GM12878 (cell line): ENCODE measurements around the gene IRX4. TPM values are rescaled to one million over a fixed set of nuclear protein-coding genes. Genes with fewer than 3 reads are reported as not detected.

ENCODE experiments used
- ATAC-seq: fragments of 200-7000 bp; cut with Tn5 transposase; 3 replicates; pipeline ENCODE4 v1.9.1; 2020; ENCODE audit warnings: mild to moderate bottlenecking, moderate library complexity
- BruUV-seq: library from RNA; stranded (reverse); fragments of 400-500 nt; replicated peaks from 2 replicates; lab custom pipeline; 2021; lab: Mats Ljungman, UMichigan
- CTCF ChIA-PET: fragments of 300-600 bp; sonication (Branson Sonifier 250); formaldehyde crosslinking; extraction: SDS; loops from one replicate; lab custom pipeline; 2021; ENCODE audit warnings: inconsistent platforms; lab: Yijun Ruan, JAX
- POLR2A ChIA-PET: fragments of 350-600 bp; formaldehyde crosslinking; extraction: SDS; loops from one replicate; lab custom pipeline; 2021; ENCODE audit warnings: inconsistent platforms; lab: Charles Lee
- RAD21 ChIA-PET: fragments of 300-600 bp; sonication (Branson Sonifier 250); formaldehyde crosslinking; loops from one replicate; lab custom pipeline; 2023; ENCODE audit warnings: antibody characterized with exemption; ENCODE audit not compliant: unreplicated experiment; lab: Charles Lee
- SMC1A ChIA-PET: fragments of 300-600 bp; sonication (Branson Sonifier 250); formaldehyde crosslinking; loops from one replicate; lab custom pipeline; 2023; ENCODE audit not compliant: unreplicated experiment, uncharacterized antibody; lab: Charles Lee
- DNase-seq: peaks from one replicate; pipeline ENCODE4 v3.0.0-alpha.2; 2011; ENCODE audit warnings: low read depth, low spot score
- FAIRE-seq: peaks from 3 replicates; lab custom pipeline; 2011; peaks lifted over from hg19 to GRCh38; lab: Jason Lieb, UNC
- H2AFZ ChIP-seq: 2 replicates; pipeline ENCODE4 v1.6.0; 2011; ENCODE audit warnings: low read depth, low read length, control low read depth; ENCODE audit not compliant: control insufficient read depth
- H3K27ac ChIP-seq: 2 replicates; pipeline ENCODE4 v1.5.1; 2011; ENCODE audit warnings: control low read depth; ENCODE audit not compliant: control insufficient read depth, insufficient read depth
- H3K27me3 ChIP-seq, 2 experiments: replicated peaks in 1 of 2; 2 replicates each; pipeline versions ENCODE4 v1.6.0 to v1.6.1; 2011; ENCODE audit warnings: low read length in 1 of 2; ENCODE audit not compliant: control insufficient read depth in 2 of 2, insufficient read depth in 2 of 2
- H3K36me3 ChIP-seq, 2 experiments: 2 replicates each; pipeline ENCODE4 v1.5.1; 2011; ENCODE audit warnings: low read length in 1 of 2; ENCODE audit not compliant: control insufficient read depth in 2 of 2, insufficient read depth in 2 of 2
- H3K4me1 ChIP-seq: 2 replicates; pipeline ENCODE4 v1.6.1; 2011; ENCODE audit warnings: mild to moderate bottlenecking, low read length, moderate library complexity, mixed read lengths; ENCODE audit not compliant: control insufficient read depth, insufficient read depth
- H3K4me2 ChIP-seq: 2 replicates; pipeline ENCODE4 v1.6.0; 2011; ENCODE audit warnings: control low read depth; ENCODE audit not compliant: control insufficient read depth, insufficient read depth
- H3K4me3 ChIP-seq: fragments of 200-600 bp; sonication (generic); 2 replicates; pipeline ENCODE4 v1.5.1; 2016
- H3K79me2 ChIP-seq: 2 replicates; pipeline ENCODE4 v1.6.0; 2011; ENCODE audit warnings: low read length; ENCODE audit not compliant: control insufficient read depth, insufficient read depth
- H3K9ac ChIP-seq: 2 replicates; pipeline ENCODE4 v1.8.0; 2011; ENCODE audit warnings: low read length, control low read depth, mixed read lengths; ENCODE audit not compliant: control insufficient read depth, insufficient read depth
- H3K9me3 ChIP-seq: replicated peaks from 3 replicates; pipeline ENCODE4 v1.5.1; 2011; ENCODE audit warnings: mild to moderate bottlenecking, low read length; ENCODE audit not compliant: control insufficient read depth, insufficient read depth
- H4K20me1 ChIP-seq: 2 replicates; pipeline ENCODE4 v1.6.0; 2011; ENCODE audit not compliant: control insufficient read depth, insufficient read depth
- HDGF ChIP-seq: fragments of 450-650 bp; IDR thresholded peaks from 2 replicates; pipeline ENCODE4 v1.6.1; 2016; ENCODE audit warnings: antibody characterized with exemption
- MYC ChIP-seq: IDR thresholded peaks from 2 replicates; pipeline ENCODE4 v1.6.1; 2011; ENCODE audit warnings: mild to moderate bottlenecking, low read length, moderate library complexity, inconsistent platforms; ENCODE audit not compliant: insufficient read depth, insufficient replicate concordance, insufficient read length, severe bottlenecking
- NFIC ChIP-seq: IDR thresholded peaks from 2 replicates; pipeline ENCODE4 v1.6.1; 2012; ENCODE audit warnings: low read depth, mild to moderate bottlenecking, inconsistent platforms, low read length, moderate library complexity
- PAX5 ChIP-seq: IDR thresholded peaks from 2 replicates; pipeline ENCODE4 v1.6.1; 2011; ENCODE audit warnings: low read depth, low read length, borderline replicate concordance
- PML ChIP-seq: IDR thresholded peaks from 2 replicates; pipeline ENCODE4 v1.6.1; 2012; ENCODE audit warnings: low read length, inconsistent platforms
- RFX5 ChIP-seq: IDR thresholded peaks from 2 replicates; pipeline ENCODE4 v1.6.1; 2011; ENCODE audit warnings: low read depth, low read length, improper control_type of control experiment
- SIN3A ChIP-seq: IDR thresholded peaks from 2 replicates; pipeline ENCODE4 v1.6.1; 2012; ENCODE audit warnings: low read depth, low read length, improper control_type of control experiment
- SMAD1 ChIP-seq: fragments of 450-650 bp; IDR thresholded peaks from 2 replicates; pipeline ENCODE4 v1.6.1; 2018; ENCODE audit warnings: mild to moderate bottlenecking, low read depth; ENCODE audit not compliant: partially characterized antibody
- SUZ12 ChIP-seq: fragments of 200-600 bp; sonication (generic); IDR thresholded peaks from one replicate; pipeline ENCODE4 v1.6.1; 2018; ENCODE audit warnings: antibody characterized with exemption, mild to moderate bottlenecking; ENCODE audit not compliant: unreplicated experiment
- TBL1XR1 ChIP-seq: IDR thresholded peaks from 2 replicates; pipeline ENCODE4 v1.6.1; 2012; ENCODE audit warnings: low read depth, low read length, improper control_type of control experiment
- WGBS: methylation state at CpG from one replicate; pipeline ENCODE4 v1.1.6; 2016; ENCODE audit warnings: low lambda C conversion rate; ENCODE audit not compliant: insufficient replicate concordance, insufficient coverage; ENCODE audit errors: missing lambda C conversion rate; 5-methylcytosine and 5-hydroxymethylcytosine counted together
- in situ Hi-C: fragments of 300-500 bp; cut with MboI; formaldehyde crosslinking; loops from 9 replicates; pipeline ENCODE4 v1.14.3; 2018; ENCODE audit warnings: mixed read lengths
- intact Hi-C: fragments of 100-400 bp; cut with micrococcal nuclease; formaldehyde crosslinking; loops from one replicate; pipeline ENCODE4 v1.14.2; 2022; ENCODE audit not compliant: unreplicated experiment
- polyA plus RNA-seq, 11 experiments: library from polyadenylated mRNA; depleted of rRNA in 4 of 11; unstranded in 6 of 11; stranded (reverse) in 5 of 11; fragments of >200 nt; fragmentation: Nextera tagmentation in 4 of 11; fragmentation: Illumina TruSeq in 1 of 11; extraction: Ambion mirVana in 4 of 11; extraction: Trizol in 1 of 11; gene quantifications; 1 replicate in 1 of 11; 2 replicates in 10 of 11; pipeline versions ENCODE4 v1.2.1 to v1.2.3, GENCODE V29; 2011 to 2016; ENCODE audit warnings: inconsistent platforms in 2 of 11, missing spikeins in 2 of 11, low read depth in 1 of 11
- total RNA-seq, 4 experiments: library from RNA; depleted of rRNA in 3 of 4; stranded (reverse); fragments of >200 nt in 3 of 4; fragmentation: Illumina TruSeq in 1 of 4; extraction: Trizol in 1 of 4; gene quantifications; 2 replicates each; pipeline versions ENCODE4 v1.2.1 to v1.2.3, GENCODE V29; 2013 to 2021
- TF ChIP-seq, protein P1 (sequence below): fragments of 150-350 bp; IDR thresholded peaks from 2 replicates; pipeline ENCODE4 v1.6.1; 2016; ENCODE audit warnings: low read depth, low read length
- TF ChIP-seq, protein P2 (sequence below), 3 experiments: IDR thresholded peaks in 2 of 3; conservative IDR thresholded peaks in 1 of 3; 2 replicates each; pipeline ENCODE4 v1.5.1; 2011; ENCODE audit warnings: low read depth in 3 of 3, low read length in 3 of 3, mild to moderate bottlenecking in 3 of 3, control low read depth in 2 of 3, moderate library complexity in 2 of 3, inconsistent platforms in 1 of 3, mixed read lengths in 1 of 3; ENCODE audit not compliant: control insufficient read depth in 2 of 3, insufficient read depth in 1 of 3; ENCODE audit errors: extremely low read depth in 1 of 3

IRX4 gene
- total and polyA plus RNA-seq, 10 of the 15 experiments (the other 5 are each of a cell fraction or from before 2014, with no cell fraction given), result not detected

GRCh38 chr5:1919750-1920149, 37.0 kb upstream of the IRX4 start:
- no peaks in the 10 kb centered on the region for H3K4me1 ChIP-seq
- SMC1A ChIA-PET, result no interaction called here
- H3K9me3 ChIP-seq, result no peaks in the 10 kb centered on the region
- no TSS peak for BruUV-seq
- 42% methylated on average over 6 of the region's 6 CpGs for WGBS
- H3K27ac ChIP-seq, result no peak overlapping the region
- no peak overlapping the region for H3K4me3 ChIP-seq
- H4K20me1 ChIP-seq, result no peaks in the 10 kb centered on the region
- POLR2A ChIA-PET, result no interaction called here
- RAD21 ChIA-PET, result no interaction called here
- FAIRE-seq (no peak), ATAC-seq (no peak), DNase-seq (no peak)
- H3K9ac ChIP-seq, result no peak overlapping the region
- TF ChIP-seq SUZ12 (no peak), RFX5 (no peak), PML (no peak)
- TF ChIP-seq, protein P1, sequence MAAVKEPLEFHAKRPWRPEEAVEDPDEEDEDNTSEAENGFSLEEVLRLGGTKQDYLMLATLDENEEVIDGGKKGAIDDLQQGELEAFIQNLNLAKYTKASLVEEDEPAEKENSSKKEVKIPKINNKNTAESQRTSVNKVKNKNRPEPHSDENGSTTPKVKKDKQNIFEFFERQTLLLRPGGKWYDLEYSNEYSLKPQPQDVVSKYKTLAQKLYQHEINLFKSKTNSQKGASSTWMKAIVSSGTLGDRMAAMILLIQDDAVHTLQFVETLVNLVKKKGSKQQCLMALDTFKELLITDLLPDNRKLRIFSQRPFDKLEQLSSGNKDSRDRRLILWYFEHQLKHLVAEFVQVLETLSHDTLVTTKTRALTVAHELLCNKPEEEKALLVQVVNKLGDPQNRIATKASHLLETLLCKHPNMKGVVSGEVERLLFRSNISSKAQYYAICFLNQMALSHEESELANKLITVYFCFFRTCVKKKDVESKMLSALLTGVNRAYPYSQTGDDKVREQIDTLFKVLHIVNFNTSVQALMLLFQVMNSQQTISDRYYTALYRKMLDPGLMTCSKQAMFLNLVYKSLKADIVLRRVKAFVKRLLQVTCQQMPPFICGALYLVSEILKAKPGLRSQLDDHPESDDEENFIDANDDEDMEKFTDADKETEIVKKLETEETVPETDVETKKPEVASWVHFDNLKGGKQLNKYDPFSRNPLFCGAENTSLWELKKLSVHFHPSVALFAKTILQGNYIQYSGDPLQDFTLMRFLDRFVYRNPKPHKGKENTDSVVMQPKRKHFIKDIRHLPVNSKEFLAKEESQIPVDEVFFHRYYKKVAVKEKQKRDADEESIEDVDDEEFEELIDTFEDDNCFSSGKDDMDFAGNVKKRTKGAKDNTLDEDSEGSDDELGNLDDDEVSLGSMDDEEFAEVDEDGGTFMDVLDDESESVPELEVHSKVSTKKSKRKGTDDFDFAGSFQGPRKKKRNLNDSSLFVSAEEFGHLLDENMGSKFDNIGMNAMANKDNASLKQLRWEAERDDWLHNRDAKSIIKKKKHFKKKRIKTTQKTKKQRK, result no peak
- no peaks in the 10 kb centered on the region for H3K79me2 ChIP-seq
- intact Hi-C loops (no loop called here), in situ Hi-C loops (no loop called here)
- H3K4me2 ChIP-seq, result no peak overlapping the region
- CTCF ChIA-PET, result no interaction called here
- H3K27me3 ChIP-seq, result no peaks in the 10 kb centered on the region; a peak in 2 of 4 replicates
- H2AFZ ChIP-seq, result no peak overlapping the region
- no peaks in the 10 kb centered on the region for H3K36me3 ChIP-seq

GRCh38 chr5:1919209-1919566, 36.5 kb upstream of the IRX4 start:
- ChIA-PET RAD21 (no interaction called here), POLR2A (no interaction called here), SMC1A (no interaction called here), CTCF (no interaction called here)
- DNase-seq (no peak), FAIRE-seq (no peak), ATAC-seq (no peak)
- intact Hi-C loops, result no loop called here
- BruUV-seq, result no TSS peak
- no peaks in the 10 kb centered on the region; a peak in 2 of 4 replicates for H3K27me3 ChIP-seq
- WGBS, result 39% methylated on average over 9 of the region's 9 CpGs
- H3K9me3 ChIP-seq, result no peaks in the 10 kb centered on the region
- H4K20me1 ChIP-seq, result no peaks in the 10 kb centered on the region
- no peaks in the 10 kb centered on the region for H3K36me3 ChIP-seq
- H2AFZ ChIP-seq, result no peak overlapping the region
- no peak overlapping the region for H3K4me2 ChIP-seq
- H3K9ac ChIP-seq, result no peak overlapping the region
- H3K79me2 ChIP-seq, result no peaks in the 10 kb centered on the region
- no peak overlapping the region for H3K4me3 ChIP-seq
- H3K27ac ChIP-seq, result no peak overlapping the region
- no peaks in the 10 kb centered on the region for H3K4me1 ChIP-seq
- in situ Hi-C loops, result no loop called here
- TF ChIP-seq TBL1XR1 (no peak), HDGF (no peak), MYC (no peak), NFIC (no peak), PAX5 (no peak), SIN3A (no peak), SMAD1 (no peak)
- TF ChIP-seq, protein P2, sequence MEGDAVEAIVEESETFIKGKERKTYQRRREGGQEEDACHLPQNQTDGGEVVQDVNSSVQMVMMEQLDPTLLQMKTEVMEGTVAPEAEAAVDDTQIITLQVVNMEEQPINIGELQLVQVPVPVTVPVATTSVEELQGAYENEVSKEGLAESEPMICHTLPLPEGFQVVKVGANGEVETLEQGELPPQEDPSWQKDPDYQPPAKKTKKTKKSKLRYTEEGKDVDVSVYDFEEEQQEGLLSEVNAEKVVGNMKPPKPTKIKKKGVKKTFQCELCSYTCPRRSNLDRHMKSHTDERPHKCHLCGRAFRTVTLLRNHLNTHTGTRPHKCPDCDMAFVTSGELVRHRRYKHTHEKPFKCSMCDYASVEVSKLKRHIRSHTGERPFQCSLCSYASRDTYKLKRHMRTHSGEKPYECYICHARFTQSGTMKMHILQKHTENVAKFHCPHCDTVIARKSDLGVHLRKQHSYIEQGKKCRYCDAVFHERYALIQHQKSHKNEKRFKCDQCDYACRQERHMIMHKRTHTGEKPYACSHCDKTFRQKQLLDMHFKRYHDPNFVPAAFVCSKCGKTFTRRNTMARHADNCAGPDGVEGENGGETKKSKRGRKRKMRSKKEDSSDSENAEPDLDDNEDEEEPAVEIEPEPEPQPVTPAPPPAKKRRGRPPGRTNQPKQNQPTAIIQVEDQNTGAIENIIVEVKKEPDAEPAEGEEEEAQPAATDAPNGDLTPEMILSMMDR (IDR thresholded peaks at IDR 0.05 in 2 of 3, conservative IDR thresholded peaks at IDR 0.05 in 1 of 3; ENCODE audit: control insufficient read depth in 2 of 3, extremely low read depth in 1 of 3, insufficient read depth in 1 of 3, low read depth in 3 of 3, low read length in 3 of 3), result no peak
